DMS153 treated with DMSO at 0.1 percent for 48 hours (cell line): ENCODE results near the gene INSR.
"Not testable (repeated sequence)": the region's sequence is repeated elsewhere in the genome, so short reads cannot be mapped to it uniquely, and the experiment has no call there.

Experiments used
- DNase-seq: peaks from one replicate; lab custom pipeline; 2025; ENCODE audit not compliant: unreplicated experiment; lab: John Stamatoyannopoulos, UW

The INSR gene

DNA sequence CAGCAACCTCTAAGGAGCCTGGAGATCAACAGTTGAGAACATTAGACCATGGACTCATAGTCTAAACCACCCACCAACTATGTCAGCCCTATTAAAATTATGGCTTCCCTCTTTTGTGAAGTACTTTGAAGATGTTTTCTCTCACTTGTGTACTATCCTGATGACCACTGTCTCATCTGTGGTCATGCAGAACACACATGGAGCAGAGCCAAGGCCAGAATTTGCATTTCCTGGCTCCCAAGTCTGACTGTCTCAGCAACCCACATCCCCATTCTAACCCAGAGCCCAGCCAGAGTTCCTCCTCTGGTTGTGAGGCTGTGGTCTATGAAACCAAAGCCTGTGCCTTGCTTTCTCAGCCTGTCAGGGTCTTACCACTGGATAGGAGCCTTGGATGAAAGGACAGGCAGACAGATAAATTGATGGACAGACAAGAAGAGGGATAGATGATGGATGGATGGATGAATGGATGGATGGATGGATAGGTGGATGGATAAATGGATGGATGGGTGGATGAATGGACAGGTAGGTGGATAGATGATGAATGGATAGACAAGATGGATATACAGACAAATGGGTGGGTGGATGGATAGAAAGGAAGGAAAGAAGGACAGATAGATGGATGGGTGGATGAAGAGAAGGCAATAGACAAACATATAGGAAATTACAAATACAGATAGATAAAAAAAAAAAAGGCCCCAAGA is 189.3 kb downstream of the INSR start:
- no peak for DNase-seq

DNA sequence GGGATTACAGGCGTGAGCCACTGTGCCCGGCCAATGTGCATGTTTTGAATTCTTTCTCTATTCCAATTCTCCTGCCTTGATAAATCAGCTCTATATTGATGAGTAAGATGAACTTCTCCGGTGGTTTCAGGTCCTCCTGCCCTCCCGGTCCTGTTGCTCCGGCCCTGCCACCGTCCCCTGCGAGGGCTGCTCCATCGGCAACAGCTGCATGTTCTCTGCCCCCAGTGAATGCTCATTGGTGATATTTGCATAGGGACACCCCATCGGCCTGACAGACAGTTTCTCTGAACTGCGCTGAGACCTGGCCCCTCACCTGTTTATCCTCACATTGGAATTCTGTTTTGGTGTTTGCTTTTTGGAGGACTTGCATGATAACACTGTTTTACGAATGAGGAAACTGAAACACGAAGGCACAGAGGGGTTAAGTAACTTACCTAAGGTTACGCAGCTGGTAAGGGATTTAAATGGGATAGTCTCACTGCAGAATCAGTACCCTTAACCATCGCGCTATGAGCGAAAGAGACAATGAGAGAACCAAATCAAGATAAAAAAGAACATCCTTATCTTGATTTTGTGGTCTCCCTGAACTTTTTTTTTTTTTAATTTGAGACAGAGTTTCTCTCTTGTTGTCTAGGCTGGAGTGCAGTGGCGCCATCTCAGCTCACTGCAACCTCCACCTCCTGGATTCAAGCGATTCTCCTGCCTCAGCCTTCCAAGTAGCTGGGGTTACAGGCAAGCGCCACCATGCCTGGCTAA is 192.5 kb downstream of the INSR start:
- DNase-seq, result no peak

DNA sequence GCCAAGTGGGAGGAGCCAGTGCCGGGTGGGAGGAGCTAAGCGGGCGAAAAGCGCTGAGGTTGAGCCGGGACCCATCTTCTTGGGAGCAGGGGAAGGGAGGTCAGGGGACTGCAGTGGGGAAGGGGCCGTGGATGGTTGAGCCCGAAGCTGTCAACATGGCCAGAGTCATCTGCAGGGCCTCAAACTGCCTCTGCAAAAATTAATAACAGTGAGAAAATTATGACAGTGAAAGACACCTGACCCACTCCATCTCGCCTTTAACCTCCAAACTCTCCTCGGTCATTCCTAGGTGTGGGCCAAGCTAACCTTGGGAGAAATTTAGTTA is 194.7 kb downstream of the INSR start:
- no peak for DNase-seq

GRCh38 chr19:7098701-7099596 is 195.3 kb downstream of the INSR start:
- peak; percentile 85 for DNase-seq

GRCh38 chr19:7098096-7098495 is 196.1 kb downstream of the INSR start:
- no peak for DNase-seq

- no peak for DNase-seq
Measured at GRCh38 chr19:7088999-7089398, 205.2 kb downstream of the INSR start.

DNA sequence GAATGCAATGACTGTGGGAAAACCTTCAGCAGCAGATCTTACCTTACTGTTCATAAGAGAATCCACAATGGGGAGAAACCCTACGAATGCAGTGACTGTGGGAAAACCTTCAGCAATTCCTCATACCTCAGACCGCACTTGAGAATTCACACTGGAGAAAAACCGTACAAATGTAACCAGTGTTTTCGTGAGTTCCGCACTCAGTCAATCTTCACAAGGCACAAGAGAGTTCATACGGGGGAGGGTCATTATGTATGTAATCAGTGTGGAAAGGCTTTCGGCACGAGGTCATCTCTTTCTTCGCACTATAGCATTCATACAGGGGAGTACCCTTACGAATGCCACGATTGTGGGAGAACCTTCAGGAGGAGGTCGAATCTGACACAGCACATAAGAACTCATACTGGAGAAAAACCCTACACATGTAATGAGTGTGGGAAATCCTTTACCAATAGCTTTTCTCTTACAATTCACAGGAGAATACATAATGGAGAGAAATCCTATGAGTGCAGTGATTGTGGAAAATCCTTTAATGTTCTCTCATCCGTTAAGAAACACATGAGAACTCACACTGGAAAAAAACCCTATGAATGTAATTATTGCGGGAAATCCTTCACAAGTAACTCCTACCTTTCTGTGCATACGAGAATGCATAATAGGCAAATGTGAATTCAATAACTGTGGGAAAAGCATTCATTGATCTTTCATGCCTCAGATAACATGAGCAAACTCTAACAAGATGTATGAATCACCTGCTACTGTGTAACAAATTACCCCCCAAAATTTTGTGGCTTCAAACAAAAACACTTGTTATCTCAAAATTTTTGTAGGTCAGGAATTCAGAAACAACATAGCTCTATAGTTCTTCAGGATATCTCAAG is 210.9 kb downstream of the INSR start:
- peak; percentile 25 for DNase-seq

- DNase-seq, result no peak
Measured at GRCh38 chr19:7078008-7078407, 216.2 kb downstream of the INSR start.

DNA sequence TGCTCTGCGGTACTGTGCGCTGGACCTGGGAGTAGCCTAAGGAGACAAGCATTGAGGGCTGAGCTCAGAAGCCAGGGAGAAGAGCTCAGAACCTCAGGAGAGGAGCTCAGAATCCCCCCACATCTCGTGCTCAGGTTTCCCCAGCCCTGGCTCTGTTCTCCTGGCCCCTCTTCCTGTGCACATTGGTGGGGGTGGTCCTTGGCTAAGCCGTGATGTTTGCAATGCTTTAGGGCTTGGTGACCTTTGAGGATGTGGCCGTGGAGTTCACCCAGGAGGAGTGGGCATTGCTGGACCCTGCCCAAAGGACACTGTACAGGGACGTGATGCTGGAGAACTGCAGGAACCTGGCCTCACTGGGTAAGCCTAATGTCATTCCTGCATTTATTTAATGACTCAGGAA is 218.1 kb downstream of the INSR start:
- no peak for DNase-seq

DNA sequence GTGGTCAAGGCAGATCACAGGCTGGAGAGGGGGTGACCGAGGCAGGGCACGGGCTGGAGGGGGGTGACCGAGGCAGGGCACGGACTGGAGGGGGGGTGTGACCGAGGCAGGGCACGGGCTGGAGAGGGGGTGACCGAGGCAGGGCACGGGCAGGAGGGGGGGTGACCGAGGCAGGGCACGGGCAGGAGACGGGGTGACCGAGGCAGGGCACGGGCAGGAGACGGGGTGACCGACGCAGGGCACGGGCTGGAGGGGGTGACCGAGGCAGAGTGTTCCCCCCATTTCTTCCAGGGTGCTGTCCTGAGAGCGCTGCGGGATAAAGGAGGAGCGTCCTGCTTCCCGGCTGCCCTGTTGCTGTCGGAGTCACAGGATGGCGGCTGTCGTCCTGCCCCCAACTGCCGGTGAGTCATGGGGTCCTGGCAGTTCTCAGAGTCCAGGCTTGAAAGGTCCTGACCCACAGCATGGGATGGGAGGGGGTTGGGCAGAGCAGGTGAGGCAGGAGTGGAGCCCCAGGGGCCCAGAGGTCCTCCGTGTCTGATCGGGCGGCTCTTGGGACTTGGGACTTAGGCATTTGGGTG is 219.4 kb downstream of the INSR start:
- no peak for DNase-seq

GRCh38 chr19:7072541-7072940 is 221.7 kb downstream of the INSR start:
- no peak for DNase-seq

DNA sequence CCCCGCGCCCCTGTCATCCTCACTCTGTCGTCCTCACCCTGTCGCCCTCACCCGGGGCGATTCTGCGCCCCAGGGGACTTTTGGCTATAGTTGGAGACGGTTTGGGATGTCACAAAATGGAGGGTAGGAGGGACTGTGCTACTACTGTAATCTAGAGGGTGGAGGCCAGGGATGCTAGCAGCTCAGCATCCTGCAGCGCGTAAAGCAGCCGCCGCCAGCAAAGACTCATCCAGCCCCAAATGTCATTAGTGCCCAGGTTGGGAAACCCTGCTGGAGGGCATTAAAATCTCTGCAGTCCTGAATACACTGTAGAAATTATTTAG is 224.3 kb downstream of the INSR start:
- DNase-seq, result no peak

DNA sequence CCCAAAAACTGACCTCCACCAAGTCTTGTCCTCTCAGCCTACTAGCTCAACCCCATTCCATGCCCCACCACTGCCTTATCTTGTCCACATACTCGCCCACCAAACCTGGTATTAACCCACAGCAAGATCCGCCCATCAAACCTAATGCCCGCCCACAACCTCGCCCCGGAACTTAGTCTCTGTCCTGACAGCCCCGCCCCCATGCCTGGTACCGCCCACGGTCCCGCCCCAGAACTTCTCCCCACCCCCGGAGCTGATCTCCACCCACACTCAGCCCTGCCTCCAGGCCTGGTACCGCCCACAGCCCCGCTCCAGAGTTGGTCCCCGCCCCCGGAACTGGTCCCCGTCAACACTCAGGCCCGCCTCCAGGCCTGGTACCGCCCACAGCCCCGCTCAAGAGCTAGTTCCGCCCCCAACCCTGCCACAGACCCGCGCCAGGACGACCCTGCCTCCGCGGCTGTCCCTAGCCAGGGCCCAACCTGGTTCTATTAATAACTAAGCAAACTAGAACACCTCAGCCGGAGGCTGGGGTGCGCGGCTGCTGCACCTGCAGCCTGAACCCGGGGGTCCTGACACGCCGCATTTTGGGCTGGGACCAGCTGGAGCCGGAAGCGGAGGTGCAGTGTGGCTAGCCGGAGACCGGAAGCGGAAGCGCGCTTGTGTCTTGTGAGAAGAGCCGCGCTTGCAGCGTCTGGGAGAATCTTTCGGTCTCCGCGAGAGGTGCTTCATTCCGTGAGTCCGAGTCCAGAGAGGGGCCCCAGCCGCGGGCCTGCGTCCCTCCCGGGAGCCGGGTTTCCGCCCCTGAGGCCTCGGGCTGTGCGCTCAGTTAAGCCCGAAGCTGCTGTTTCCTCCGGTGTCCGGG is 224.9 kb downstream of the INSR start, which contains the start of gene ZNF557:
ZNF557 (plus strand) TSS at position 662 of the 862 bp plus-strand sequence. CDS start 5,372 bp downstream, outside the sequence.
- peak; percentile 95 for DNase-seq

DNA sequence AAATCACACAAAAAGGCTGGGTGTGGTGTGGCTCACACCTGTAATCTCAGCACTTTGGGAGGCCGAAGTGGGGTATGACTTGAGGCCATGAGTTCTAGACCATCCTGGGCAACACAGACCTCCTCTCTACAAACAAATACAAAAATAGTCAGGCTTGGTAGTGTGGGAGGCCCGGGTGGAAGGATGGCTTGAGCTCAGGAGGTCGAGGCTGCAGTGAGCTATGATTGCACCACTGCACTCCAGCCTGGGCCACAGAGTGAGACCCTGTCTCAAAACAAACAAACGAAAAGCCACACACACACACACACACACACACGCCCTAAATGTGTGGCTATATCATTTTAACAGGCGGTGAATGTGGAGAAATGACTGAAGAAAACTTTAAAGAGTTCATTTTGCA is 225.6 kb downstream of the INSR start:
- no peak for DNase-seq

GRCh38 chr19:7067716-7068115 is 226.5 kb downstream of the INSR start:
- DNase-seq, result no peak

GRCh38 chr19:7067122-7067521 is 227.1 kb downstream of the INSR start:
- DNase-seq, result not testable (repeated sequence)

DNA sequence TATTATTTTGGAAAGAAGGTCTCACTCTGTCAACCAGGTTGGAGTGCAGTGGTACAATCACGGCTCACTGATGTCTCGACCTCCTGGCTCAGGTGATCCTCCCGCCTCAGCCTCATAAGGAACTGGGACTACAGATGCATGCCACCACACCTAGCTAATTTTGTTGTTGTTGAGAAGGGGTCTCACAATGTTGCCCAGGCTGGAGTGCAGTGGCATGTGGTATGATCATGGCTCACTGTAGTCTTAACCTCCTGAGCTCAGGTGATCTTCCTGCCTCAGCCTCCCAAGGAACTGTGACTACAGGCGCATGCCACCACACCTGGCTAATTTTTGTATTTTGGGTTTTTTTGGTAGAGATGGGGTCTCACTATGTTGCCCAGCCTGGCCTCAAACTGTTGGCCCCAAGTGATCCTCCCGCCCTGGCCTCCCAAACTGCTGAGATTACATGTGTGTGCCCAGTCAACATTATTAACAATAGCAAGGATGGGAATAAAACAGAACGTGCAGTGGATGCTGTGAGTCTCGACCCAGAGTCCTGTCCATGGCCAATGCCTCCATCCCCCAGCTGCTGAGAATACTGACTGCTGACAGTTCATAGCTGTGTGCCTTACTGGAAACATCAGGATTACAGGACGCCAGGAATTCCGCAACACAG is 230.3 kb downstream of the INSR start:
- no peak for DNase-seq

GRCh38 chr19:7063339-7063738 is 230.9 kb downstream of the INSR start:
- no peak for DNase-seq
